ENCODE results near the gene MAGEA3.

MAGEA3 gene

DNA sequence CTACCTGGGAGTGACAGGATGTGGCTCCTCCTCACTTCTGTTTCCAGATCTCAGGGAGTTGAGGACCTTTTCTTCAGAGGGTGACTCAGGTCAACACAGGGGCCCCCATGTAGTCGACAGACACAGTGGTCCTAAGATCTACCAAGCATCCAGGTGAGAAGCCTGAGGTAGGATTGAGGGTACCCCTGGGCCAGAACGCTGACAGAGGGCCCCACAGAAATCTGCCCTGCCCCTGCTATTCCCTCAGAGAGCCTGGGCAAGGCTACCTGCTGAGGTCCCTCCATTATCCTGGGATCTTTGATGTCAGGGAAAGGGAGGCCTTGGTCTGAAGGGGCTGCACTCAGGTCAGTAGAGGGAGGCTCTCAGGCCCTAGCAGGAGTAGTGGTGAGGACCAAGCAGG lies 36.5 kb downstream of the MAGEA3 start:
- H3K9me3 ChIP-seq (ENCODE audit: control insufficient read depth, insufficient read depth, low read depth, low read length): no peaks in the 10 kb centered on the region
- H3K36me3 ChIP-seq (ENCODE audit: control insufficient read depth in 2 of 2, insufficient read depth in 1 of 2, low read length in 2 of 2): no peaks in the 10 kb centered on the region
- no peak overlapping the region for H3K4me3 ChIP-seq (ENCODE audit: low read depth, low read length)
- POLR2A ChIA-PET: no interaction called here
- CTCF ChIA-PET: no interaction called here
- H3K4me1 ChIP-seq (ENCODE audit: control insufficient read depth, insufficient read depth, low read length): no peaks in the 10 kb centered on the region
- TF ChIP-seq TRIM28 (IDR thresholded peaks at IDR 0.05; ENCODE audit: borderline replicate concordance, low read length): no peak
- TF ChIP-seq, protein P1, sequence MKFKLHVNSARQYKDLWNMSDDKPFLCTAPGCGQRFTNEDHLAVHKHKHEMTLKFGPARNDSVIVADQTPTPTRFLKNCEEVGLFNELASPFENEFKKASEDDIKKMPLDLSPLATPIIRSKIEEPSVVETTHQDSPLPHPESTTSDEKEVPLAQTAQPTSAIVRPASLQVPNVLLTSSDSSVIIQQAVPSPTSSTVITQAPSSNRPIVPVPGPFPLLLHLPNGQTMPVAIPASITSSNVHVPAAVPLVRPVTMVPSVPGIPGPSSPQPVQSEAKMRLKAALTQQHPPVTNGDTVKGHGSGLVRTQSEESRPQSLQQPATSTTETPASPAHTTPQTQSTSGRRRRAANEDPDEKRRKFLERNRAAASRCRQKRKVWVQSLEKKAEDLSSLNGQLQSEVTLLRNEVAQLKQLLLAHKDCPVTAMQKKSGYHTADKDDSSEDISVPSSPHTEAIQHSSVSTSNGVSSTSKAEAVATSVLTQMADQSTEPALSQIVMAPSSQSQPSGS (tag by site-specific recombination; IDR thresholded peaks at IDR 0.05; ENCODE audit: low read depth): no peak
- no peak for TF ChIP-seq ZBTB21 (tag by site-specific recombination; IDR thresholded peaks at IDR 0.05)
- TF ChIP-seq SP3 (tag by site-specific recombination; IDR thresholded peaks at IDR 0.05): no peak
- no peak for TF ChIP-seq ZNF777 (tag by site-specific recombination; IDR thresholded peaks at IDR 0.05; ENCODE audit: borderline replicate concordance)
- no peak for TF ChIP-seq ZNF16 (tag by site-specific recombination; IDR thresholded peaks at IDR 0.05; ENCODE audit: low read depth)
- TF ChIP-seq ZNF549 (tag by site-specific recombination; IDR thresholded peaks at IDR 0.05): no peak
- TF ChIP-seq, protein P2, sequence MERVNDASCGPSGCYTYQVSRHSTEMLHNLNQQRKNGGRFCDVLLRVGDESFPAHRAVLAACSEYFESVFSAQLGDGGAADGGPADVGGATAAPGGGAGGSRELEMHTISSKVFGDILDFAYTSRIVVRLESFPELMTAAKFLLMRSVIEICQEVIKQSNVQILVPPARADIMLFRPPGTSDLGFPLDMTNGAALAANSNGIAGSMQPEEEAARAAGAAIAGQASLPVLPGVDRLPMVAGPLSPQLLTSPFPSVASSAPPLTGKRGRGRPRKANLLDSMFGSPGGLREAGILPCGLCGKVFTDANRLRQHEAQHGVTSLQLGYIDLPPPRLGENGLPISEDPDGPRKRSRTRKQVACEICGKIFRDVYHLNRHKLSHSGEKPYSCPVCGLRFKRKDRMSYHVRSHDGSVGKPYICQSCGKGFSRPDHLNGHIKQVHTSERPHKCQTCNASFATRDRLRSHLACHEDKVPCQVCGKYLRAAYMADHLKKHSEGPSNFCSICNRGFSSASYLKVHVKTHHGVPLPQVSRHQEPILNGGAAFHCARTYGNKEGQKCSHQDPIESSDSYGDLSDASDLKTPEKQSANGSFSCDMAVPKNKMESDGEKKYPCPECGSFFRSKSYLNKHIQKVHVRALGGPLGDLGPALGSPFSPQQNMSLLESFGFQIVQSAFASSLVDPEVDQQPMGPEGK (tag by site-specific recombination; IDR thresholded peaks at IDR 0.05): no peak
- TF ChIP-seq BCL11A (tag by site-specific recombination; IDR thresholded peaks at IDR 0.05; ENCODE audit: low read depth): no peak
- no peak for TF ChIP-seq ZNF169 (tag by site-specific recombination; IDR thresholded peaks at IDR 0.05)
- no peak for TF ChIP-seq ZNF792 (tag by site-specific recombination; IDR thresholded peaks at IDR 0.05)
- no peak for TF ChIP-seq ZNF473 (tag by site-specific recombination; IDR thresholded peaks at IDR 0.05)
- TF ChIP-seq ZNF174 (tag by site-specific recombination; IDR thresholded peaks at IDR 0.05): no peak
- TF ChIP-seq ZNF239 (tag by site-specific recombination; IDR thresholded peaks at IDR 0.05): no peak
- no peak for TF ChIP-seq ZFP69B (tag by site-specific recombination; IDR thresholded peaks at IDR 0.05)
- H3K27ac ChIP-seq (ENCODE audit: extremely low read depth, low read depth, low read length): no peak overlapping the region

DNA sequence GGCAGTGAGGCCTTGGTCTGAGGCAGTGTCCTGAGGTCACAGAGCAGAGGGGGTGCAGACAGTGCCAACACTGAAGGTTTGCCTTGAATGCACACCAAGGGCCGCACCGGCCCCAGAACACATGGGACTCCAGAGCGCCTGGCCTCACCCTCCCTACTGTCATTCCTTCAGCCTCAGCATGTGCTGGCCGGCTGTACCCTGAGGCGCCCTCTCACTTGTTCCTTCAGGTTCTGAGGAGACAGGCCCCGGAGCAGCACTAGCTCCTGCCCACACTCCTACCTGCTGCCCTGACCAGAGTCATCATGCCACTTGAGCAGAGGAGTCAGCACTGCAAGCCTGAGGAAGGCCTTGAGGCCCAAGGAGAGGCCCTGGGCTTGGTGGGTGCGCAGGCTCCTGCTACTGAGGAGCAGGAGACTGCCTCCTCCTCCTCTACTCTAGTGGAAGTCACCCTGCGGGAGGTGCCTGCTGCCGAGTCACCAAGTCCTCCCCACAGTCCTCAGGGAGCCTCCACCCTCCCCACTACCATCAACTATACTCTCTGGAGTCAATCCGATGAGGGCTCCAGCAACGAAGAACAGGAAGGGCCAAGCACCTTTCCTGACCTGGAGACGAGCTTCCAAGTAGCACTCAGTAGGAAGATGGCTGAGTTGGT lies 37.4 kb downstream of the MAGEA3 start:
- Histone ChIP-seq H3K4me3 (ENCODE audit: low read depth, low read length) (no peak overlapping the region), H3K4me1 (ENCODE audit: control insufficient read depth, insufficient read depth, low read length) (no peaks in the 10 kb centered on the region), H3K9me3 (ENCODE audit: control insufficient read depth, insufficient read depth, low read depth, low read length) (no peaks in the 10 kb centered on the region), H3K36me3 (ENCODE audit: control insufficient read depth in 2 of 2, insufficient read depth in 1 of 2, low read length in 2 of 2) (no peaks in the 10 kb centered on the region), H3K27ac (ENCODE audit: extremely low read depth, low read depth, low read length) (no peak overlapping the region)
- CTCF ChIA-PET: no interaction called here
- POLR2A ChIA-PET: no interaction called here
- TF ChIP-seq ZNF416 (tag by site-specific recombination; IDR thresholded peaks at IDR 0.05): no peak
- no peak for TF ChIP-seq ZNF629 (tag by site-specific recombination; IDR thresholded peaks at IDR 0.05)
- TF ChIP-seq ZNF621 (tag by site-specific recombination; IDR thresholded peaks at IDR 0.05): no peak
- TF ChIP-seq, protein P3, sequence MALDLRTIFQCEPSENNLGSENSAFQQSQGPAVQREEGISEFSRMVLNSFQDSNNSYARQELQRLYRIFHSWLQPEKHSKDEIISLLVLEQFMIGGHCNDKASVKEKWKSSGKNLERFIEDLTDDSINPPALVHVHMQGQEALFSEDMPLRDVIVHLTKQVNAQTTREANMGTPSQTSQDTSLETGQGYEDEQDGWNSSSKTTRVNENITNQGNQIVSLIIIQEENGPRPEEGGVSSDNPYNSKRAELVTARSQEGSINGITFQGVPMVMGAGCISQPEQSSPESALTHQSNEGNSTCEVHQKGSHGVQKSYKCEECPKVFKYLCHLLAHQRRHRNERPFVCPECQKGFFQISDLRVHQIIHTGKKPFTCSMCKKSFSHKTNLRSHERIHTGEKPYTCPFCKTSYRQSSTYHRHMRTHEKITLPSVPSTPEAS (tag by site-specific recombination; IDR thresholded peaks at IDR 0.05): no peak
- TF ChIP-seq SCRT1 (tag by site-specific recombination; IDR thresholded peaks at IDR 0.05; ENCODE audit: borderline replicate concordance): no peak
- TF ChIP-seq ZFP3 (tag by site-specific recombination; IDR thresholded peaks at IDR 0.05; ENCODE audit: low read depth): no peak
- no peak for TF ChIP-seq ZNF48 (tag by site-specific recombination; IDR thresholded peaks at IDR 0.05)
- TF ChIP-seq, protein P4, sequence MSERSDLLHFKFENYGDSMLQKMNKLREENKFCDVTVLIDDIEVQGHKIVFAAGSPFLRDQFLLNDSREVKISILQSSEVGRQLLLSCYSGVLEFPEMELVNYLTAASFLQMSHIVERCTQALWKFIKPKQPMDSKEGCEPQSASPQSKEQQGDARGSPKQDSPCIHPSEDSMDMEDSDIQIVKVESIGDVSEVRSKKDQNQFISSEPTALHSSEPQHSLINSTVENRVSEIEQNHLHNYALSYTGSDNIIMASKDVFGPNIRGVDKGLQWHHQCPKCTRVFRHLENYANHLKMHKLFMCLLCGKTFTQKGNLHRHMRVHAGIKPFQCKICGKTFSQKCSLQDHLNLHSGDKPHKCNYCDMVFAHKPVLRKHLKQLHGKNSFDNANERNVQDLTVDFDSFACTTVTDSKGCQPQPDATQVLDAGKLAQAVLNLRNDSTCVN (tag by site-specific recombination; optimal IDR thresholded peaks at IDR 0.05): no peak
- no peak for TF ChIP-seq ZNF140 (tag by site-specific recombination; IDR thresholded peaks at IDR 0.05)
- no peak for TF ChIP-seq ZNF837 (tag by site-specific recombination; IDR thresholded peaks at IDR 0.05)
- TF ChIP-seq, protein P5, sequence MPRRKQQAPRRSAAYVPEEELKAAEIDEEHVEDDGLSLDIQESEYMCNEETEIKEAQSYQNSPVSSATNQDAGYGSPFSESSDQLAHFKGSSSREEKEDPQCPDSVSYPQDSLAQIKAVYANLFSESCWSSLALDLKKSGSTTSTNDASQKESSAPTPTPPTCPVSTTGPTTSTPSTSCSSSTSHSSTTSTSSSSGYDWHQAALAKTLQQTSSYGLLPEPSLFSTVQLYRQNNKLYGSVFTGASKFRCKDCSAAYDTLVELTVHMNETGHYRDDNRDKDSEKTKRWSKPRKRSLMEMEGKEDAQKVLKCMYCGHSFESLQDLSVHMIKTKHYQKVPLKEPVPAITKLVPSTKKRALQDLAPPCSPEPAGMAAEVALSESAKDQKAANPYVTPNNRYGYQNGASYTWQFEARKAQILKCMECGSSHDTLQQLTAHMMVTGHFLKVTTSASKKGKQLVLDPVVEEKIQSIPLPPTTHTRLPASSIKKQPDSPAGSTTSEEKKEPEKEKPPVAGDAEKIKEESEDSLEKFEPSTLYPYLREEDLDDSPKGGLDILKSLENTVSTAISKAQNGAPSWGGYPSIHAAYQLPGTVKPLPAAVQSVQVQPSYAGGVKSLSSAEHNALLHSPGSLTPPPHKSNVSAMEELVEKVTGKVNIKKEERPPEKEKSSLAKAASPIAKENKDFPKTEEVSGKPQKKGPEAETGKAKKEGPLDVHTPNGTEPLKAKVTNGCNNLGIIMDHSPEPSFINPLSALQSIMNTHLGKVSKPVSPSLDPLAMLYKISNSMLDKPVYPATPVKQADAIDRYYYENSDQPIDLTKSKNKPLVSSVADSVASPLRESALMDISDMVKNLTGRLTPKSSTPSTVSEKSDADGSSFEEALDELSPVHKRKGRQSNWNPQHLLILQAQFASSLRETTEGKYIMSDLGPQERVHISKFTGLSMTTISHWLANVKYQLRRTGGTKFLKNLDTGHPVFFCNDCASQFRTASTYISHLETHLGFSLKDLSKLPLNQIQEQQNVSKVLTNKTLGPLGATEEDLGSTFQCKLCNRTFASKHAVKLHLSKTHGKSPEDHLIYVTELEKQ (tag by site-specific recombination; IDR thresholded peaks at IDR 0.05; ENCODE audit: borderline replicate concordance): no peak
- TF ChIP-seq ZBTB21 (tag by site-specific recombination; IDR thresholded peaks at IDR 0.05): no peak
- TF ChIP-seq ZNF302 (tag by site-specific recombination; IDR thresholded peaks at IDR 0.05; ENCODE audit: low read depth): no peak
- no peak for TF ChIP-seq GLI2 (tag by site-specific recombination; IDR thresholded peaks at IDR 0.05; ENCODE audit: borderline replicate concordance, low read depth)
